Testis (tissue), 2 donors: ENCODE results near the gene TNFRSF8.

Experiments
- POLR2A ChIP-seq: fragments of 450-650 bp; IDR thresholded peaks from one replicate; pipeline ENCODE4 v1.6.1; 2017; ENCODE audit warnings: antibody characterized with exemption, mild to moderate bottlenecking, moderate library complexity
- TF ChIP-seq, protein P1 (sequence below), 3 experiments: fragments of 450-650 bp in 2 of 3; fragments of 200-600 bp in 1 of 3; sonication (generic) in 1 of 3; IDR thresholded peaks; one replicate each; pipeline ENCODE4 v1.5.1; 2016 to 2019; ENCODE audit warnings: antibody characterized with exemption in 3 of 3, mild to moderate bottlenecking in 2 of 3, moderate library complexity in 1 of 3

DNA sequence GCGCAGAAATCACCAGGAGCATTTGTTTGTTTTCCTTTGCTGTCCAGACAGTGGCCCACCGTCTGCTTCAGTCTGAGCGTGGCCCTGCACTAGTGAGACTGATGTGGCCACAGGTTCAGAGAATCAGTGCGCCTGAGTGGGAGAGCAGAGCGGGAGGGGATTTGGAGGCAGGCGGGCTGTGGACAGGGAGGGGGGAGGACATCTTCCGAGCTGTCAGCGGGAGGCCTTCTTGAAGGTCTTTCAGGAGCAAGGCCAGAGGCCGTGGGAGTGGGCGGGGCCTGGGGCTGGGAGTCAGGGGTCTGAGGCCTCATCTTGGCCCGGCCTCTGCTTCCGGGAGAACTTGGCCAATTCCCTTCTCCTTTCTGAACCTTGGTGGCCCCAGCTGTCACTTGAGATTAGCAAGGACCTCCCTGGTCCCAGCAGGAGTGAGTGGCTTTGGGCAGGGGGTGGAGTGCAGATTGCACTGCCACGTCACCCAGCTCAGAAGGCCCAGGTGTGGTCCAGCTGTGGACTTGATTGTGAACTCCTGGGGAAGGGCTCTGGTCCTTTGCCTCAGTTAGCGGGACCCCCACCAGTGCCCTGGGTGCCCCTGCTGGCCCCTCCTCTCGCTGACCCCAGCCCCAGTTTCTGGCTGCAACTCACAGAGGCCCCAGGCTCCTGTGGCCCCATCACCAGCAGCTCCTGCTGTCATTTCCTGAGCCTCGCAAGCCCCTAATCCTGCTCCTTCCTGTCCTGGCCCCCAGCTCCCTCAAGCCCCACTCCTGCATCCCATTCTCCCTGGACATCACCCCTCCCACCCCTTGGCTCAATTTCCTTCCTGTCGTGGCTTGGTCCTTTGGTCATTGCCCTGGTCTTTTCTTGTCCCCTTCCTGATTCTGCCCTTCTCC lies 112.1 kb downstream of the TNFRSF8 start:
- TF ChIP-seq, protein P1, sequence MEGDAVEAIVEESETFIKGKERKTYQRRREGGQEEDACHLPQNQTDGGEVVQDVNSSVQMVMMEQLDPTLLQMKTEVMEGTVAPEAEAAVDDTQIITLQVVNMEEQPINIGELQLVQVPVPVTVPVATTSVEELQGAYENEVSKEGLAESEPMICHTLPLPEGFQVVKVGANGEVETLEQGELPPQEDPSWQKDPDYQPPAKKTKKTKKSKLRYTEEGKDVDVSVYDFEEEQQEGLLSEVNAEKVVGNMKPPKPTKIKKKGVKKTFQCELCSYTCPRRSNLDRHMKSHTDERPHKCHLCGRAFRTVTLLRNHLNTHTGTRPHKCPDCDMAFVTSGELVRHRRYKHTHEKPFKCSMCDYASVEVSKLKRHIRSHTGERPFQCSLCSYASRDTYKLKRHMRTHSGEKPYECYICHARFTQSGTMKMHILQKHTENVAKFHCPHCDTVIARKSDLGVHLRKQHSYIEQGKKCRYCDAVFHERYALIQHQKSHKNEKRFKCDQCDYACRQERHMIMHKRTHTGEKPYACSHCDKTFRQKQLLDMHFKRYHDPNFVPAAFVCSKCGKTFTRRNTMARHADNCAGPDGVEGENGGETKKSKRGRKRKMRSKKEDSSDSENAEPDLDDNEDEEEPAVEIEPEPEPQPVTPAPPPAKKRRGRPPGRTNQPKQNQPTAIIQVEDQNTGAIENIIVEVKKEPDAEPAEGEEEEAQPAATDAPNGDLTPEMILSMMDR (IDR thresholded peaks at IDR 0.05), result no peak
- no peak for TF ChIP-seq POLR2A
